Heart left ventricle (tissue), 16 donors: Measurements from ENCODE around the gene LIN7B. TPM values are rescaled to one million over a fixed set of nuclear protein-coding genes. Genes with fewer than 3 reads are reported as not detected.

ENCODE experiments used
- ATAC-seq, 4 donors: fragments of 200-7000 bp; cut with Tn5 transposase; one replicate each; pipeline ENCODE4 v1.9.1; 2020 to 2022; ENCODE audit warnings: moderate library complexity in 4 of 4, mild to moderate bottlenecking in 3 of 4, moderate number of reproducible peaks in 1 of 4
- DNase-seq, 5 donors: peaks; one replicate each; pipeline ENCODE4 v3.0.0-alpha.2; 2020
- H3K27ac ChIP-seq, 12 donors: fragments of 200-600 bp; sonication (generic) in 4 of 12; one replicate each; pipeline versions ENCODE4 v1.5.0 to v1.8.0; 2016 to 2022; ENCODE audit warnings: mild to moderate bottlenecking in 2 of 12
- H3K27me3 ChIP-seq, 9 donors: fragments of 200-600 bp; sonication (generic) in 2 of 9; one replicate each; pipeline versions ENCODE4 v1.5.1 to v1.8.0; 2016 to 2022; ENCODE audit warnings: mild to moderate bottlenecking in 3 of 9
- H3K36me3 ChIP-seq, 9 donors: fragments of 200-600 bp; sonication (generic) in 2 of 9; one replicate each; pipeline versions ENCODE4 v1.5.0 to v1.8.0; 2018 to 2022; ENCODE audit warnings: mild to moderate bottlenecking in 2 of 9
- H3K4me1 ChIP-seq, 12 donors: fragments of 200-600 bp; sonication (generic) in 4 of 12; one replicate each; pipeline versions ENCODE4 v1.5.0 to v1.8.0; 2016 to 2022; ENCODE audit warnings: mild to moderate bottlenecking in 3 of 12
- H3K4me3 ChIP-seq, 12 donors: fragments of 200-600 bp; sonication (generic) in 4 of 12; one replicate each; pipeline versions ENCODE4 v1.5.0 to v1.8.0; 2017 to 2022; ENCODE audit warnings: mild to moderate bottlenecking in 9 of 12, moderate library complexity in 4 of 12
- H3K9me3 ChIP-seq, 12 donors: fragments of 200-600 bp; sonication (generic) in 4 of 12; one replicate each; pipeline versions ENCODE4 v1.5.0 to v1.8.0; 2016 to 2022; ENCODE audit warnings: mild to moderate bottlenecking in 1 of 12
- POLR2A ChIP-seq, 2 donors: fragments of 450-650 bp; IDR thresholded peaks; one replicate each; pipeline ENCODE4 v1.6.1; 2017; ENCODE audit warnings: antibody characterized with exemption in 2 of 2, mild to moderate bottlenecking in 2 of 2, moderate library complexity in 2 of 2
- whole genome bisulfite sequencing, 4 donors: extraction: QIAGEN DNeasy Blood & Tissue Kit in 2 of 4; methylation state at CpG; one replicate each; pipeline versions ENCODE4 v1.1.5 to v1.1.7; 2013 to 2018; 5-methylcytosine and 5-hydroxymethylcytosine counted together
- intact Hi-C, 10 donors: fragments of 100-400 bp; cut with DNase I; formaldehyde crosslinking; loops; one replicate each; pipeline versions ENCODE4 v1.11.1 to v1.14.2; 2022
- polyA plus RNA-seq, 2 donors: library from polyadenylated mRNA; stranded (reverse); fragments of 200-250 nt; gene quantifications; one replicate each; pipeline ENCODE4 v1.2.3, GENCODE V29; 2013
- total RNA-seq, 9 donors: library from RNA; depleted of rRNA in 2 of 9; stranded (reverse); fragments of >200 nt in 2 of 9; fragmentation: NEBNext Ultra II Directional in 3 of 9; extraction: Animal tissue kit (Norgen Biotek cat#: 25700) in 3 of 9; gene quantifications; one replicate each; pipeline versions ENCODE4 v1.1.0 to v1.2.4, GENCODE V29; 2016 to 2023
- TF ChIP-seq, protein P1 (sequence below), 12 donors: fragments of 200-600 bp; sonication (generic) in 4 of 12; IDR thresholded peaks; one replicate each; pipeline versions ENCODE4 v1.5.0 to v1.8.0; 2018 to 2022; ENCODE audit warnings: antibody characterized with exemption in 12 of 12, mild to moderate bottlenecking in 5 of 12
- donor health status: ischemic (EF 13 %, LVEDD 7.1; RV severe dilation, severe dysfunction).
- donor health status: healthy with polysubstance abuse.
- donor health status: DM: no; HTN: yes; CAD: no.
- donor health status: DM: no; HTN: no; CAD: no.
- donor health status: ischemic (EF 25% LVEDD 6.9; RV normal size, moderate dysfunction).
- donor health status: ischemic (EF 25% LVEDD 5.7; RV mildly dilated, moderate dysfunction).
- donor health status: healthy.
- donor health status: DM: yes; HTN: yes; CAD: no.
- donor health status: ischemic (EF 35%, LVEDD 5.7; RV mildly dilated, moderate dysfunction).
- donor health status: nonischemic (EF 11% LVEDD 7.7; RV severe dilation, severe dysfunction).
- donor health status: DM: yes; HTN: yes; CAD: no.
- donor health status: PGD.
- donor health status: ischemic (EF 29% LVEDD 5.4; RV normal size, mild dysfunction).
- donor health status: nonischemic (EF 23%, LVEDD 6.1; RV moderate dilation, normal function).

The LIN7B gene
- total and polyA plus RNA-seq, 11 donors = 12.6 to 55.8 (median 22.6) TPM

DNA sequence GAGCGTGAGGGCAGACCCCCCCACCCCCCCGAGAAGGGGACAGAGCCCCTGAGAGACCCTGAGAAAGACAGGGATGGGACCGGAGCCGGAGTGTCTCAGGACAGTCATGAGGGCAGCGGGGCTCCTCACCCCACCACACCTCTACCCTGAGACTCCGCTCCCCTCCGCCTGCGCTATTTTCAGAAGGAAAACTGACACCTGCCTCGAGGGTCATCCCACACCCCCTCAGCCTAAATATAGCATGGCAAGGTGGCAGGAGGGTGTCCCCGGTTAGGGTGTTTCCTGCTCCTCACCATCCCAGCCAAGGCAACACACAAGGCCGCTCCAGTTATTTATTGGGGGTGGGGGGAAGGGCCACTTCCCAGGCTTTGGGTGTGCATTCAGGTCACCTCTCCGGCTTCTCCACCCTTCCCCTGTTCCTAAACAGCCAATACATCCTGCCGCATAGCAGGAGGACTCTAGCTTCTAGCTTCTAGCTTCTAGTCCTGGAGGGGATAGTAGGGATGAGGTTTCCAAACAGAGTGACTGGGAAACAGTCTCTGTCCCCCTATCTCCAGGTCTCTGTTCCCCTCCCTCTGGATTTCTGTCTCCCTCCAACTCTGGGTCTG lies 48.2 kb upstream of the LIN7B start:
- H3K27ac ChIP-seq = no peak overlapping the region
- DNase-seq (no peak), ATAC-seq (peak in 1 of 4 donors; percentile 13)
- no peaks in the 10 kb centered on the region for H3K36me3 ChIP-seq
- WGBS, 4 donors = 36 to 48% (median 40%) methylated on average over 13 of the region's 13 CpGs
- peaks cover 0 to 79% (median 20%) of the 10 kb centered on the region in 9 donors for H3K27me3 ChIP-seq
- no peak for TF ChIP-seq POLR2A (IDR thresholded peaks at IDR 0.05)
- TF ChIP-seq, protein P1, sequence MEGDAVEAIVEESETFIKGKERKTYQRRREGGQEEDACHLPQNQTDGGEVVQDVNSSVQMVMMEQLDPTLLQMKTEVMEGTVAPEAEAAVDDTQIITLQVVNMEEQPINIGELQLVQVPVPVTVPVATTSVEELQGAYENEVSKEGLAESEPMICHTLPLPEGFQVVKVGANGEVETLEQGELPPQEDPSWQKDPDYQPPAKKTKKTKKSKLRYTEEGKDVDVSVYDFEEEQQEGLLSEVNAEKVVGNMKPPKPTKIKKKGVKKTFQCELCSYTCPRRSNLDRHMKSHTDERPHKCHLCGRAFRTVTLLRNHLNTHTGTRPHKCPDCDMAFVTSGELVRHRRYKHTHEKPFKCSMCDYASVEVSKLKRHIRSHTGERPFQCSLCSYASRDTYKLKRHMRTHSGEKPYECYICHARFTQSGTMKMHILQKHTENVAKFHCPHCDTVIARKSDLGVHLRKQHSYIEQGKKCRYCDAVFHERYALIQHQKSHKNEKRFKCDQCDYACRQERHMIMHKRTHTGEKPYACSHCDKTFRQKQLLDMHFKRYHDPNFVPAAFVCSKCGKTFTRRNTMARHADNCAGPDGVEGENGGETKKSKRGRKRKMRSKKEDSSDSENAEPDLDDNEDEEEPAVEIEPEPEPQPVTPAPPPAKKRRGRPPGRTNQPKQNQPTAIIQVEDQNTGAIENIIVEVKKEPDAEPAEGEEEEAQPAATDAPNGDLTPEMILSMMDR (IDR thresholded peaks at IDR 0.05) = no peak
- peaks cover 0 to 13% (median 6%) of the 10 kb centered on the region in 12 donors for H3K4me1 ChIP-seq
- intact Hi-C loops = no loop called here
- no peak overlapping the region for H3K4me3 ChIP-seq
- no peaks in the 10 kb centered on the region for H3K9me3 ChIP-seq

DNA sequence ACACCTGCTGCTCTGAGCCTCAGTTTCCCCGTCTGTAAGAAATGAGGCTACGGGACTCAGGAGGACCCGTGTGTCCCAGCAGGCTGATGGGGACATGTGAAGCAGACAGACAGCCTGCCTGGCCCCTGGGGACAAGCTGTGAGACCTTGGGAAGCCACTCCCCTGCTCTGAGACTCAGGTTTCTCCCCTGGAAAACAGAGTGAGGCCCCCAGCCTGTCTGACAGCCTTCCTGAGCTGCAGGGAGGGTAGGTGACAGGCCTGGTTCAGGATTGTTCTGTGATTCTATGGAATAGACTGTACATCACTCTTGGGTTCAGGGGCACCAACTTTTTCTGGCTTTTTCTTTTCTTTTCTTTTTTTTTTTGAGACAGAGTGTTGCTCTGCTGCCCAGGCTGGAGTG lies 46.6 kb upstream of the LIN7B start:
- TF ChIP-seq POLR2A (IDR thresholded peaks at IDR 0.05) = no peak
- TF ChIP-seq, protein P1 (IDR thresholded peaks at IDR 0.05) = no peak
- H3K36me3 ChIP-seq = no peaks in the 10 kb centered on the region
- peaks cover 0 to 22% (median 8%) of the 10 kb centered on the region in 12 donors for H3K4me1 ChIP-seq
- peaks cover 7 to 77% (median 29%) of the 10 kb centered on the region in 9 donors for H3K27me3 ChIP-seq
- WGBS, 4 donors = 35 to 62% (median 50%) methylated on average over 3 of the region's 3 CpGs
- DNase-seq (no peak), ATAC-seq (no peak)
- no peak overlapping the region for H3K4me3 ChIP-seq
- H3K9me3 ChIP-seq = no peaks in the 10 kb centered on the region
- intact Hi-C loops = no loop called here
- H3K27ac ChIP-seq = no peak overlapping the region

DNA sequence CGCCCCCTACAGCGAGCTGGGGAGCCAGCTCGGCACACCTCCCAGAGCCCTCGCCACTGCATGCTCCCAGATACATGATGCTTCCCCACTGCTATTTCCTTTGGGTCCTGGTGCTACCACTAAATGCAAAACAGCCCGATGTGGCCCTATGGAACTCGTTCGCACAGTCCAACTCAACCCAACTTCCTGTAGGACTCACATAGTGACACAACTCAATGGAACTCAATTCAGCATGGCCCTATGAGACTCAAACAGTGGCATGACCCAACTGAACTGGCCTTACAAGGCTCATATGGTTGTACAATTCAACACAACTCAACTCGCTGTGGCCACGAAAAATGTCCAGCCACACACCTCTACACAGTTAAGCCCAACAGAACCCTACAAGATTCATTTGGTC lies 45.1 kb upstream of the LIN7B start:
- intact Hi-C loops = no loop called here
- no peak overlapping the region for H3K4me3 ChIP-seq
- no peaks in the 10 kb centered on the region for H3K9me3 ChIP-seq
- DNase-seq = no peak
- H3K4me1 ChIP-seq = peaks cover 0 to 31% (median 9%) of the 10 kb centered on the region in 12 donors
- ATAC-seq = no peak
- WGBS, 4 donors = 91 to 97% (median 95%) methylated on average over 9 of the region's 9 CpGs
- H3K36me3 ChIP-seq = no peaks in the 10 kb centered on the region
- H3K27me3 ChIP-seq = peaks cover 8 to 78% (median 33%) of the 10 kb centered on the region in 9 donors
- TF ChIP-seq POLR2A (IDR thresholded peaks at IDR 0.05) = no peak
- TF ChIP-seq, protein P1 (IDR thresholded peaks at IDR 0.05) = no peak
- no peak overlapping the region for H3K27ac ChIP-seq

DNA sequence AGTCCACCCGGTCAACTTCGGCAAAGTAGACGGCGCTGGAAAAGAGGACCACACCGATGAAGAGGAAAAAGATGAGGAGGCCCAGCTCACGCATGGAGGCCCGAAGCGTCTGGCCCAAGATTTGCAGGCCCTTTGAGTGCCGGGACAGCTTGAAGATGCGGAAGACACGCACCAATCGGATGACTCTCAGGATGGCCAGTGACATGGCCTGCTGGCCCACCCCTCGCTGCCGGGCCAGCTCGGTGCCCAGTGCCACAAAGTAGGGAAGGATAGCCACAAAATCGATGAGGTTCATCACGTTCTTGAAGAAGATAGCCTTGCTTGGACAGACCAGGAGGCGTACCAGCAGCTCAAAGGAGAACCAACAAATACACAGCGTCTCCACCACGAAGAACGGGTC lies 43.8 kb upstream of the LIN7B start:
- whole genome bisulfite sequencing, 4 donors = 94 to 95% (median 95%) methylated on average over 21 of the region's 21 CpGs
- H3K36me3 ChIP-seq = no peaks in the 10 kb centered on the region
- no peak overlapping the region for H3K4me3 ChIP-seq
- DNase-seq (no peak), ATAC-seq (no peak)
- no peaks in the 10 kb centered on the region for H3K9me3 ChIP-seq
- H3K27ac ChIP-seq = no peak overlapping the region
- intact Hi-C loops = no loop called here
- H3K27me3 ChIP-seq = peaks cover 9 to 74% (median 31%) of the 10 kb centered on the region in 9 donors
- TF ChIP-seq POLR2A (IDR thresholded peaks at IDR 0.05) = no peak
- TF ChIP-seq, protein P1 (IDR thresholded peaks at IDR 0.05) = no peak
- peaks cover 0 to 21% (median 2%) of the 10 kb centered on the region in 12 donors for H3K4me1 ChIP-seq
